Prostate gland (tissue), 2 donors: ENCODE data around the gene KLHL5. TPM values are rescaled to one million over a fixed set of nuclear protein-coding genes. Genes with fewer than 3 reads are reported as not detected.

Source experiments
- DNase-seq: peaks from one replicate; pipeline ENCODE4 v3.0.0-alpha.2; 2019; ENCODE audit warnings: low spot score
- H3K27ac ChIP-seq, 2 donors: fragments of 200-600 bp; sonication (generic); 2 replicates each; pipeline ENCODE4 v1.5.1; 2017 to 2019
- H3K27me3 ChIP-seq: fragments of 200-600 bp; sonication (generic); replicated peaks from 2 replicates; pipeline ENCODE4 v1.5.1; 2019; ENCODE audit not compliant: insufficient read depth
- H3K36me3 ChIP-seq, 2 donors: fragments of 200-600 bp; sonication (generic); 1 replicate in 1 of 2; 2 replicates in 1 of 2; pipeline versions ENCODE4 v1.5.1 to v1.8.1; 2017 to 2019
- H3K4me1 ChIP-seq: fragments of 200-600 bp; sonication (generic); replicated peaks from 2 replicates; pipeline ENCODE4 v1.5.1; 2019
- H3K4me3 ChIP-seq, 2 donors: fragments of 200-600 bp; sonication (generic); 2 replicates each; pipeline ENCODE4 v1.5.1; 2017 to 2019
- H3K9me3 ChIP-seq: fragments of 200-600 bp; sonication (generic); 2 replicates; pipeline ENCODE4 v1.5.1; 2017
- CTCF ChIP-seq, 4 experiments: fragments of 200-600 bp in 2 of 4; fragments of 450-650 bp in 2 of 4; sonication (generic) in 2 of 4; IDR thresholded peaks; 1 replicate in 3 of 4; 2 replicates in 1 of 4; pipeline ENCODE4 v1.5.1; 2016 to 2019; ENCODE audit warnings: antibody characterized with exemption in 4 of 4, mild to moderate bottlenecking in 2 of 4, moderate library complexity in 2 of 4
- POLR2A ChIP-seq: fragments of 450-650 bp; IDR thresholded peaks from one replicate; pipeline ENCODE4 v1.6.1; 2016; ENCODE audit warnings: antibody characterized with exemption, mild to moderate bottlenecking
- POLR2AphosphoS5 ChIP-seq: sonication (generic); formaldehyde crosslinking; IDR thresholded peaks from one replicate; pipeline ENCODE4 v1.6.1; 2017; ENCODE audit warnings: antibody characterized with exemption
- WGBS: methylation state at CpG from one replicate; pipeline ENCODE4 v1.1.5; 2018; 5-methylcytosine and 5-hydroxymethylcytosine counted together
- intact Hi-C: fragments of 100-400 bp; cut with DNase I; formaldehyde crosslinking; loops from one replicate; pipeline ENCODE4 v1.14.2; 2022
- total RNA-seq, 2 donors: library from RNA; depleted of rRNA; stranded (reverse); fragments of >200 nt; gene quantifications; one replicate each; pipeline ENCODE4 v1.1.0, GENCODE V29; 2016

KLHL5 gene
- total RNA-seq, 2 donors from 2014 or later = 19.8 to 26.1 TPM

GRCh38 chr4:39043861-39044363 is 18.1 kb upstream of the KLHL5 start:
- Histone ChIP-seq H3K27me3 (no peaks in the 10 kb centered on the region), H3K4me1 (no peaks in the 10 kb centered on the region), H3K27ac (peak overlapping the region; percentile 83 to 93), H3K36me3 (no peaks in the 10 kb centered on the region), H3K4me3 (peak overlapping the region; percentile 76 to 90), H3K9me3 (no peaks in the 10 kb centered on the region)
- 11% methylated on average over 8 of the region's 8 CpGs for WGBS
- TF ChIP-seq POLR2AphosphoS5 (no peak), CTCF (IDR thresholded peaks at IDR 0.05) (no peak), POLR2A (no peak)
- intact Hi-C loops = loop anchor here (5.0 kb wide), 1 partner anchor 102 kb away; no protein-coding TSS in a partner anchor
- no peak for DNase-seq

GRCh38 chr4:39044364-39044955 is 17.6 kb upstream of the KLHL5 start:
- peak; percentile 82 for DNase-seq
- no peaks in the 10 kb centered on the region for H3K27me3 ChIP-seq
- peak overlapping the region; percentile 83 to 93 for H3K27ac ChIP-seq
- TF ChIP-seq CTCF (IDR thresholded peaks at IDR 0.05) (no peak), POLR2AphosphoS5 (peak; percentile 25), POLR2A (peak; percentile 30)
- no peaks in the 10 kb centered on the region for H3K36me3 ChIP-seq
- under 1% methylated on average over 37 of the region's 54 CpGs for WGBS
- no peaks in the 10 kb centered on the region for H3K9me3 ChIP-seq
- H3K4me3 ChIP-seq = peak overlapping the region; percentile 76 to 90
- intact Hi-C loops = loop anchor here (5.0 kb wide), 1 partner anchor 102 kb away; no protein-coding TSS in a partner anchor
- no peaks in the 10 kb centered on the region for H3K4me1 ChIP-seq

- Histone ChIP-seq H3K9me3 (no peaks in the 10 kb centered on the region), H3K27me3 (no peaks in the 10 kb centered on the region), H3K4me3 (peak overlapping the region; percentile 76 to 90), H3K36me3 (no peaks in the 10 kb centered on the region), H3K4me1 (no peaks in the 10 kb centered on the region), H3K27ac (peak overlapping the region; percentile 83 to 93)
- intact Hi-C loops = loop anchor here (5.0 kb wide), 1 partner anchor 103 kb away; no protein-coding TSS in a partner anchor
- WGBS = under 1% methylated on average over 25 of the region's 82 CpGs
- DNase-seq = no peak
- TF ChIP-seq CTCF (IDR thresholded peaks at IDR 0.05) (no peak), POLR2AphosphoS5 (no peak), POLR2A (no peak)
Observed at GRCh38 chr4:39044956-39045826, 16.8 kb upstream of the KLHL5 start.

- no peak for DNase-seq
- Histone ChIP-seq H3K27ac (peak overlapping the region; percentile 83 to 93), H3K36me3 (no peaks in the 10 kb centered on the region), H3K4me1 (no peaks in the 10 kb centered on the region), H3K4me3 (peak overlapping the region; percentile 76 to 90), H3K9me3 (no peaks in the 10 kb centered on the region), H3K27me3 (no peaks in the 10 kb centered on the region)
- WGBS = 44% methylated on average over 3 of the region's 3 CpGs
- intact Hi-C loops = no loop called here
- TF ChIP-seq POLR2AphosphoS5 (no peak), CTCF (IDR thresholded peaks at IDR 0.05) (no peak), POLR2A (no peak)
Observed at GRCh38 chr4:39045827-39046221, 16.2 kb upstream of the KLHL5 start.
